22Rv1 (cell line): ENCODE data around the gene RXFP4.
"Not testable (repeated sequence)": the region's sequence is repeated elsewhere in the genome, so short reads cannot be mapped to it uniquely, and the experiment has no call there.

Source experiments
- H3K27ac ChIP-seq: fragments of 450-650 bp; 2 replicates; pipeline ENCODE4 v1.5.1; 2017
- ZFX ChIP-seq: fragments of 450-650 bp; IDR thresholded peaks from 2 replicates; pipeline ENCODE4 v1.6.1; 2017; ENCODE audit warnings: antibody characterized with exemption, borderline replicate concordance
- TF ChIP-seq, protein P1 (sequence below): fragments of 450-650 bp; IDR thresholded peaks from 2 replicates; pipeline ENCODE4 v1.5.1; 2017; ENCODE audit warnings: mild to moderate bottlenecking

Gene RXFP4, protein sequence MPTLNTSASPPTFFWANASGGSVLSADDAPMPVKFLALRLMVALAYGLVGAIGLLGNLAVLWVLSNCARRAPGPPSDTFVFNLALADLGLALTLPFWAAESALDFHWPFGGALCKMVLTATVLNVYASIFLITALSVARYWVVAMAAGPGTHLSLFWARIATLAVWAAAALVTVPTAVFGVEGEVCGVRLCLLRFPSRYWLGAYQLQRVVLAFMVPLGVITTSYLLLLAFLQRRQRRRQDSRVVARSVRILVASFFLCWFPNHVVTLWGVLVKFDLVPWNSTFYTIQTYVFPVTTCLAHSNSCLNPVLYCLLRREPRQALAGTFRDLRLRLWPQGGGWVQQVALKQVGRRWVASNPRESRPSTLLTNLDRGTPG

GRCh38 chr1:155940993-155941844, at the start of gene RXFP4:
TSS of gene RXFP4 (plus strand) at chr1:155941638. CDS start at chr1:155941710, 72 bp downstream.
- TF ChIP-seq ZFX: no peak
- TF ChIP-seq, protein P1, sequence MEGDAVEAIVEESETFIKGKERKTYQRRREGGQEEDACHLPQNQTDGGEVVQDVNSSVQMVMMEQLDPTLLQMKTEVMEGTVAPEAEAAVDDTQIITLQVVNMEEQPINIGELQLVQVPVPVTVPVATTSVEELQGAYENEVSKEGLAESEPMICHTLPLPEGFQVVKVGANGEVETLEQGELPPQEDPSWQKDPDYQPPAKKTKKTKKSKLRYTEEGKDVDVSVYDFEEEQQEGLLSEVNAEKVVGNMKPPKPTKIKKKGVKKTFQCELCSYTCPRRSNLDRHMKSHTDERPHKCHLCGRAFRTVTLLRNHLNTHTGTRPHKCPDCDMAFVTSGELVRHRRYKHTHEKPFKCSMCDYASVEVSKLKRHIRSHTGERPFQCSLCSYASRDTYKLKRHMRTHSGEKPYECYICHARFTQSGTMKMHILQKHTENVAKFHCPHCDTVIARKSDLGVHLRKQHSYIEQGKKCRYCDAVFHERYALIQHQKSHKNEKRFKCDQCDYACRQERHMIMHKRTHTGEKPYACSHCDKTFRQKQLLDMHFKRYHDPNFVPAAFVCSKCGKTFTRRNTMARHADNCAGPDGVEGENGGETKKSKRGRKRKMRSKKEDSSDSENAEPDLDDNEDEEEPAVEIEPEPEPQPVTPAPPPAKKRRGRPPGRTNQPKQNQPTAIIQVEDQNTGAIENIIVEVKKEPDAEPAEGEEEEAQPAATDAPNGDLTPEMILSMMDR: no peak
- H3K27ac ChIP-seq: peak within 1 kb of the TSS; percentile 73

DNA sequence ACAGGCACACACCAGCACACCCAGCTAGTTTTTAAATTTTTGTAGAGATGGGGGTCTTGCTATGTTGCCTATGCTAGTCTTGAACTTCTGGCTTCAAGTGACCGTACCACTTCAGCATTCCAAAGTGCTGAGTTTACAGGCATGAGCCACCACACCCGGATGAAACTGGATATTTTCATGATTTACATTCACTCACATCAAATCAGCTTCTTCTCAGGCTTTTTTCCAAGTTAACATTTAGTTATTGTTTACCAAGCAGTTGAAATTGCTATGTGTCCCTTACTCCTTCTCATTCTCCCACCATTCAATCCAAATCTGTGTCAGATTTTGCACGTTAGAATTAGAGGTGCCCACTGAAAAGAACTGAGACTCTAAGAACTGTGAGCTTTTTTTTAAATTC, 48.6 kb upstream of the RXFP4 start:
- no peak for TF ChIP-seq ZFX
- TF ChIP-seq, protein P1: no peak
- H3K27ac ChIP-seq: peak overlapping the region; percentile 14; the same call in 1 of the 2 replicates

GRCh38 chr1:155893389-155894142, 47.9 kb upstream of the RXFP4 start:
- TF ChIP-seq ZFX: no peak
- TF ChIP-seq, protein P1: no peak
- peak overlapping the region; percentile 14; the same call in 1 of the 2 replicates for H3K27ac ChIP-seq

GRCh38 chr1:155895617-155896016, 45.8 kb upstream of the RXFP4 start:
- H3K27ac ChIP-seq: not testable (repeated sequence)

- H3K27ac ChIP-seq: not testable (repeated sequence)
Measured at GRCh38 chr1:155896476-155896875, 45.0 kb upstream of the RXFP4 start.

DNA sequence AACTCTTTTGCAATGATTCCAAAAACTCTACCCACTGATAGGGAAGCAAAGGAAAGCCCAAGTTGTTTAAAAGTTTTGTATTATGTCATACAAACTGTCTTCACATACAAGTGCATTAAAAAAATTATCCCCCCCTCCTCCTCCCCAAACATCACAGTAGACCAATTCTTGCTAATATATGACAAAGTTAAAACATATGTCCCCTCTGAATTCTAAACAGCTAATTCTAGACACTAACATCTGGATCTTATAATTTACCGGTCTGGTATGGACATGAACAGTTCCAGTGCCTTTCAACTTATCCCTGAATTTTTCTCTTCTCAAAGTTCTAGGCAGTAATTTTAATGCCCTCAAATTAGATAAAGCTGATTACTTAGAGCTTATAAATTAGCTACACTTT, 43.7 kb upstream of the RXFP4 start:
- no peak for TF ChIP-seq ZFX
- TF ChIP-seq, protein P1: no peak
- no peak overlapping the region for H3K27ac ChIP-seq

GRCh38 chr1:155898888-155899287, 42.5 kb upstream of the RXFP4 start:
- no peak for TF ChIP-seq ZFX
- TF ChIP-seq, protein P1: no peak
- no peak overlapping the region for H3K27ac ChIP-seq

GRCh38 chr1:155899683-155900082, 41.8 kb upstream of the RXFP4 start:
- H3K27ac ChIP-seq: no peak overlapping the region
- no peak for TF ChIP-seq ZFX
- TF ChIP-seq, protein P1: no peak
